T-helper 2 cell treated with Interferon-gamma antibody and Interleukin-4, amounts not matched to agents 5 μg/mL and 100 μg/mL, for 36 hours (primary cell): ENCODE data around the gene ADGRG2.
"Not testable (repeated sequence)": the region's sequence is repeated elsewhere in the genome, so short reads cannot be mapped to it uniquely, and the experiment has no call there.

Experiments
- DNase-seq: peaks from one replicate; pipeline ENCODE4 v3.0.0; 2021; ENCODE audit warnings: low spot score
- H3K27ac Mint-ChIP-seq: one replicate; pipeline ENCODE4 v1.8.0; 2021; ENCODE audit warnings: mild to moderate bottlenecking, mixed read lengths
- H3K27me3 Mint-ChIP-seq: one replicate; pipeline ENCODE4 v1.8.0; 2021; ENCODE audit warnings: low read depth, mixed read lengths
- H3K36me3 Mint-ChIP-seq: one replicate; pipeline ENCODE4 v1.8.0; 2021; ENCODE audit warnings: low read depth, mixed read lengths
- H3K4me1 Mint-ChIP-seq: one replicate; pipeline ENCODE4 v1.8.0; 2021; ENCODE audit warnings: low read depth, mixed read lengths
- H3K4me3 Mint-ChIP-seq: one replicate; pipeline ENCODE4 v1.8.0; 2022; ENCODE audit warnings: mild to moderate bottlenecking, moderate library complexity, mixed read lengths
- H3K9me3 Mint-ChIP-seq: one replicate; pipeline ENCODE4 v1.8.0; 2021; ENCODE audit warnings: mixed read lengths

The ADGRG2 gene

DNA sequence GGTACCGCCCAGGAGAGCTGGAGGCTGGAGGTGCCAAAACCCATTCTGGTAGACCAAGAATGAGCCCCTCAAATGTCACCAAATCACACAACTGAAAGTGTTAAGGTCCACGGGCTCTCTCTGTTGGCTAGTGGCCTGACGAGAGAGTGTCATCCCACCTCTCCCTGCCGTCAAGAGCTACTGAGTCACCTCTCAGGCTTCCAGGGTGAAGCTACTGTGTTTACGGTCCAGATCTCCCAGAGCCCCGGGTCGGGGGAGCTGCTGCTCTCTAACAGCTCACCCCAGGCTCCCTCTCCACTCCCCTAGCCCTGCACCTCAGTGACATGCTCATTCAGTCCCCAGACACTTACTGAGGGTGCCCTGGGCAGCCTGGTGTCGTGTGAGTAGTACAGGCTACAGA is 59.2 kb downstream of the ADGRG2 start:
- H3K4me1 Mint-ChIP-seq, result no peaks in the 10 kb centered on the region
- H3K9me3 Mint-ChIP-seq, result no peaks in the 10 kb centered on the region
- H3K36me3 Mint-ChIP-seq, result no peaks in the 10 kb centered on the region
- no peak overlapping the region for H3K27ac Mint-ChIP-seq
- no peaks in the 10 kb centered on the region for H3K27me3 Mint-ChIP-seq
- H3K4me3 Mint-ChIP-seq, result no peak overlapping the region
- no peak for DNase-seq

DNA sequence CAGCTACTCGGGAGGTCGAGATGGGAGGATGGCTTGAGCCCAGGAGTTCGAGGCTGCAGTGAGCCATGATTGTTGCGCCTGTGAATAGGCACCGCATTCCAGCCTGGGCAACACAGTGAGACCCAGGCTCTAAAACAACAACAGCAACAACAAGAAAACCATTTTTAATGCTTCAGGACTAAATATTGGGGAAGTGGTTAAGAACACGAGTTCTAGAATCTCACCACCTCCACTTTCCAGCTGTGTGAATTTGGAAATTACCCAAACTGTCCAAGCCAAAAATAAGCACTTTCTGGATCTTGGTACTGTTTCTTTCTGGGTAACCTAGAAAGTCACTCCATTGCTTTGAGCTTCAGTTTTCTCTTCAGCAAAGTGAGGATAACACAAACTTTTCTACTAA is 63.2 kb downstream of the ADGRG2 start:
- Mint-ChIP-seq H3K9me3 (no peaks in the 10 kb centered on the region), H3K36me3 (no peaks in the 10 kb centered on the region), H3K4me3 (no peak overlapping the region), H3K27ac (no peak overlapping the region), H3K4me1 (no peaks in the 10 kb centered on the region), H3K27me3 (no peaks in the 10 kb centered on the region)
- DNase-seq, result no peak

DNA sequence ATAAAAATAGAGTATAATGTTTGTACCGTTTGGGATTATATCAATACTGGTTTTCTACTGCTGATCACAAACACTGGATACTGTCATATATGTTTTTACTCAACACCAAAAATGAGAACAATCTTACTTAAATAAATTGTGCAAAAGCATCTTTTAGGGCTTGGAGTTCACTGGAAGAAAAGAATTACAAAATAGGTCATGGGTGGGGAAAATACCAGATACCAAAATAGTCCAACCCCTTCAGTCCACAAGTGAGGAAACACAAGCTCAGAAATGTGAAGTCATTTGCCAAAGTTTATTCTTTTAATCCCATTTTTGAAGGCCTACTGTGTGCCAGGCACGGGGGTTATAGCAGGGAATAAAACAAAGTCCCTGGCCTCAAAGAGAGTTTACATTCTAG is 64.4 kb downstream of the ADGRG2 start:
- no peak overlapping the region for H3K27ac Mint-ChIP-seq
- H3K4me3 Mint-ChIP-seq, result no peak overlapping the region
- no peaks in the 10 kb centered on the region for H3K4me1 Mint-ChIP-seq
- H3K9me3 Mint-ChIP-seq, result no peaks in the 10 kb centered on the region
- H3K36me3 Mint-ChIP-seq, result no peaks in the 10 kb centered on the region
- DNase-seq, result no peak
- no peaks in the 10 kb centered on the region for H3K27me3 Mint-ChIP-seq

DNA sequence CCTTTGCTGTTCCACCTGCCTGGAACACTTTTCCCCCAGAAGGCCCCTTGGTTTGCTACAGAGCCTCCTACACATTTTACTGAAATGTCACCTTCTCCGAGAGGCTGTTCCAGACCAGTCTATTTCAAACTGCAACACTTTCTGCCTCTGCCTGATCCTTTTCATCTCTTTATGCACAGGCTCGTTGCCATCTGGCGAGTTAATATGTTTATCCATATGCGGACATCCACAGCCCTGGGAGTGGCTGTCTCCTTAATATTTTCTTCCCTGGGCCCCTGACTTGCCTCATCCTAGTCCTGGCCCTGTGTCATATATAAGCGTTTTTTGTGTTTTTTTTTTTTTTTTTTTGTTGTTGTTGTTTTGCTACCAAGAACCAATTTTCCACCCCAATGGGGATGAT is 73.2 kb downstream of the ADGRG2 start:
- Mint-ChIP-seq H3K27me3 (no peaks in the 10 kb centered on the region), H3K4me1 (no peaks in the 10 kb centered on the region)

DNA sequence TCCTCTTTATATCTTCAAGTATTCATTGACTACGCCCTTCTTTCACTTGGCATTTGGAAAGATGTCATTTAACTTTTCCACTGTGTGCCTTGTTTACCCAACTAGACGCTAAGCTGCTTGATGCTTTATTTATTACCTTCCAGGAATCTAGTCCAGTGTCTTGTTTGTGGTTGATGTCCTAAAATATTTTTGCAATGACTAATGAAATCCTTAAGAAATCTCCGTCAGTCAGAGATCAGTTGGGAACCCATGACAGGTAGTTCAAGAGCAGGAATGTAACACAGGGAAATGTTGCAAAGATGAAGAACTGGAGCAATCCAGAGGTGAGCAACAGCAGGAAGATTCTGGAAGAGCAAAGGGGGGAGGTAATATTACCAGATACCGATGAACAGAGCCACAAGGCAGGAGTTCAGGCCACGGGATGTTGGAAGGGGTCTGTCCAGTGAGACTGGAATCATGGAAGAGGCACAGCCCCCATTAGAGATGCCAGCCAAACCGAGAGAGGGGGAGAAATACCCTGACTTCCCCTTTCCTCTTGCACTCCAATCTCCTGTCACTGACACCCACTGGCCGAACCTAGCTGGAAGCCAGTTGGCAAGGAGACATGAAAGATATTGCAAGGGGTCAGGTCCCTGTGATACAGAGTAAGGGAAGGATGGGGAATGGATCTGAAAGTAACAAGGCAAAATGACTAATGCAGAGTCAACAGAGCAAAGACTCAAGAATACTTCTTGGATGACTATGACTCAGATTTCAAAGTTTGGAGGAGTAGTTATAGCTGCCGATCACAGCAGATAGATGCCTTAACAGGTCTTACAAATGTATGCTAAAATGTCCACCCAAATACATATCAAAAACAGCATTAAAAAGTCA is 75.7 kb downstream of the ADGRG2 start:
- Mint-ChIP-seq H3K4me1 (no peaks in the 10 kb centered on the region), H3K4me3 (no peak overlapping the region), H3K27me3 (no peaks in the 10 kb centered on the region), H3K27ac (no peak overlapping the region), H3K9me3 (no peaks in the 10 kb centered on the region), H3K36me3 (no peaks in the 10 kb centered on the region)
- no peak for DNase-seq

More for the DNA sequence above, 73.2 kb downstream of the ADGRG2 start:
- DNase-seq, result no peak
- Mint-ChIP-seq H3K9me3 (no peaks in the 10 kb centered on the region), H3K4me3 (no peak overlapping the region), H3K27ac (no peak overlapping the region), H3K36me3 (no peaks in the 10 kb centered on the region)

DNA sequence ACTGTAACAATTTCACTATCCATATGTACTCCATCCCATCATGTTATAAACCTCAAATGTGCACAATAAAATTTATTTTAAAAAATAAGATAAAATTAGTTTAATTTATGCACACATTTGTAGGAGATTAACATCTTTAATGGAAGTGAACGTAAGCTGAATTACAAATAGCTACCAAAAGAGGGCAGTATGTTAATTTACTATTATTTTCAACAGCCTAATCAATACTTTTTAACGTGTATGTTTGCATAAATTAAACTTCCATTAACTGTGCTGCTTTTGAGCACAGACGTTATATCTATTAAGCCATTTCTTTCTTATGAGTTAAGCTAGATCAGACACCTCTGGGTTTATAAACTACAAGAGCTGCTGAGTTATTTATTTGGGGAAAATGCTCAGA is 81.9 kb downstream of the ADGRG2 start:
- DNase-seq, result no peak
- no peaks in the 10 kb centered on the region for H3K9me3 Mint-ChIP-seq
- H3K4me1 Mint-ChIP-seq, result no peaks in the 10 kb centered on the region
- H3K36me3 Mint-ChIP-seq, result no peaks in the 10 kb centered on the region
- H3K4me3 Mint-ChIP-seq, result no peak overlapping the region
- no peaks in the 10 kb centered on the region for H3K27me3 Mint-ChIP-seq
- no peak overlapping the region for H3K27ac Mint-ChIP-seq

DNA sequence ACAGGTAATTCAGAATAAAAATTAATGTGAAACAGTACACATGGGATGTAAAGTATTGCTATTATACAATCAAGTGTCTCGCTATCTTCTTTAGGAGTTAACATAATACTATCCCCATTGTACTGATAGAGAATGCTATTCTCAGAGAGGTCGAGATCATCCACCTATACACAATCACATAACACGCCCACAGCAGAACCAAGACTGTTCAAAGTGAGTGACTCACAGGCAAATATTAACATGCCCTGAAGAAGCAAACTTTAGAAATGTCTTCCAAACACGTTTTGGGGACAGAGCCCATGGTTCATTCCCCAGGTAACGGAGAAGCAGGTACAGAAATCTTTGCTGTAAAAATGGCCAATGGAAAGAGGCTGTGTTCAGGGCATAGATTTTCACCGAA is 88.2 kb downstream of the ADGRG2 start:
- H3K36me3 Mint-ChIP-seq, result no peaks in the 10 kb centered on the region

DNA sequence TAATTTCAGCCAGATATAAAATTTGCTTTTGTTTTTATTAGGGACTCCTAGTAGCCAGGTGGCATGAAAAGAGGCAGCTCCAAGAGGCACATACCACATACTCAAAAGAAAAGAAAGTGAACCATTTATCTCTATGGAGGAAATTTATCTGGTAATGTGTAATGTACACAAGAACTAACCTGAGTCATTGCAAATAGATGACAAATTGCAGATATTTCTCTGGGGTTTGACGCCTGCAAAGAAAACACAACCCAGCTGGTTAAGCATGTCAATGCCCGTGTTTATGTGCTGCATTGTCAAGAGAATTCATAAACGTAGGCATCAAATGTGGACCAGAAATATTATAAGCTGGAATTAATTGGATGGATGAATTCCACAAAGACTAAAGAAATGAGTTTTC is 91.5 kb downstream of the ADGRG2 start:
- no peak overlapping the region for H3K27ac Mint-ChIP-seq
- H3K9me3 Mint-ChIP-seq, result no peaks in the 10 kb centered on the region
- DNase-seq, result no peak
- no peaks in the 10 kb centered on the region for H3K27me3 Mint-ChIP-seq
- H3K4me3 Mint-ChIP-seq, result no peak overlapping the region
- H3K4me1 Mint-ChIP-seq, result no peaks in the 10 kb centered on the region
- no peaks in the 10 kb centered on the region for H3K36me3 Mint-ChIP-seq

More for the DNA sequence above, 88.2 kb downstream of the ADGRG2 start:
- Mint-ChIP-seq H3K9me3 (no peaks in the 10 kb centered on the region), H3K4me1 (no peaks in the 10 kb centered on the region), H3K4me3 (no peak overlapping the region), H3K27me3 (no peaks in the 10 kb centered on the region), H3K27ac (no peak overlapping the region)
- no peak for DNase-seq

DNA sequence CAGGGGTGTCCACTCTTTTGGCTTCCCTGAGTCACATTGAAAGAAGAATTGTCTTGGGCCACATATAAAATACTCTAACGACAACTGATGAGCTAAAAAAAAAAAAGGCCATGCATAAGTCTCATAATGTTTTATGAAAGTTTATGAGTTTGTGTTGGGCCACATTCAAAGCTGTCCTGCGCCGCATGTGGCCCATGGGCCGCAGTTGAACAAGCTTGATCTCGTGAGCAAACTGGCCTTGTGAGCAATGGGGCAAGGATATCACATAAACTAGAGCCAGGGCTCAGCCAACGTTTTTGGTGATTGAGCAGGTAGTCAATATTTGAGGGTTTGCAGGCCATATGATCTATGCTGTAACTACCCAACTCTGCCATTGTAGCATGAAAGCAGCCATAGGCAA is 93.7 kb downstream of the ADGRG2 start:
- H3K4me3 Mint-ChIP-seq, result no peak overlapping the region
- H3K27ac Mint-ChIP-seq, result no peak overlapping the region
- no peak for DNase-seq
- H3K9me3 Mint-ChIP-seq, result no peaks in the 10 kb centered on the region
- H3K4me1 Mint-ChIP-seq, result no peaks in the 10 kb centered on the region
- no peaks in the 10 kb centered on the region for H3K27me3 Mint-ChIP-seq
- no peaks in the 10 kb centered on the region for H3K36me3 Mint-ChIP-seq

DNA sequence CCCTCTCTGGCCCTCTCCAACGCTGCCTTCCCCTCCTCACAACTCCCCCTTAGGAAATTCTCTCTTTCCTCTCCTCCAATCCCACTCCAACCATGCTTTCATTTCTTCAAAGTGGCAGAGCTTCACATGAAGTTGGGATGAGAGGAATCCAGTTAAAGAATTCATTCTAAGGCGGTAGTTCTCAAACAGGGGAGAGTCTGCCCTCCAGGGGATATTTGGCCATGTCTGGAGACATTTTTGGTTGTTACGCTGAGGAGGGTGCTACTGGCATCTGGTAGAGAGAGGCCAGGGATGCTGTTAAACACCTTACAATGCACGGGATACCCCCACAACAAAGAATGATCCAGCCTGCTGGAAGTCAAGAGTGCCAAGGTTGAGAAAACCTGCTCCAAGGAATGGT is 97.9 kb downstream of the ADGRG2 start:
- DNase-seq, result no peak
- Mint-ChIP-seq H3K27me3 (no peaks in the 10 kb centered on the region), H3K27ac (no peak overlapping the region)

DNA sequence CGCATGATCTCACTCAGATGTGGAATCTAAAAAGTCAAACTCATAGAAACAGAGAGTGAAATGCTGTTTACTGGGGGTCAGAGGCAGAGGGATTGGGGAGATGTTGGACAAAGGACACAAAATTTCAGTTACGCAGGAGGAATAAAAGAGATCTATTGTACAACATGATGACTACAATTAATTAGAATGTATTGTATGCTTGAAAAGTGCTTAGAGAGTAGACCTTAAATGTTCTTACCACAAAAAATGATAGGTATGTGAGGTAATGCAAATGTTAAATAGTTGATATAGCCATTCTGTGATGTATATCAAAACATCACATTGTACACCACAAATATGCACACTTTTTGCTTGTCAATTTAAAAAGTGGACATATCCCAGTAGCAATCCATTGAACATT is 102.3 kb downstream of the ADGRG2 start:
- H3K27me3 Mint-ChIP-seq, result no peaks in the 10 kb centered on the region
- H3K4me1 Mint-ChIP-seq, result no peaks in the 10 kb centered on the region
- no peaks in the 10 kb centered on the region for H3K36me3 Mint-ChIP-seq
- H3K27ac Mint-ChIP-seq, result no peak overlapping the region
- H3K9me3 Mint-ChIP-seq, result no peaks in the 10 kb centered on the region
- no peak for DNase-seq
- H3K4me3 Mint-ChIP-seq, result no peak overlapping the region

More for the DNA sequence above, 97.9 kb downstream of the ADGRG2 start:
- no peaks in the 10 kb centered on the region for H3K9me3 Mint-ChIP-seq
- H3K36me3 Mint-ChIP-seq, result no peaks in the 10 kb centered on the region
- H3K4me3 Mint-ChIP-seq, result no peak overlapping the region
- H3K4me1 Mint-ChIP-seq, result no peaks in the 10 kb centered on the region

DNA sequence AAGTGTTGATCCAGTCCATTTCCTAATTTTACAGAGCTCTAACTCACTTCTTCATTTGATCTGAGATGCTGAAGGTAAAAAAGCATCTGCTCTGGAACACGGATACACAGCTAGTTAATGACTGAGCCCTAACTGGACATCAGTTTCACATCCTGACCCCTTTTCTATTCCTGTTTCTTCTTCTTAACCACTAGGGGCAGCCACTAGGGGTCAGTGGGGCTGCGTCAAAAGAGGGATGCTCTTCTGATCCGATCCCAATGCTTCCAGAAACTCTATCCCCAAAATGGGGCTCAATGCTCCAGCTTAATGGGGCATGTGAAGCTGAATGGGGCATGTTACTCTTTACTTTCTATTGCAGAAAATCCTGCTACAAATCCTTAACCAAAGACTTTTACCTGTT is 105.0 kb downstream of the ADGRG2 start:
- Mint-ChIP-seq H3K9me3 (no peaks in the 10 kb centered on the region), H3K27ac (no peak overlapping the region), H3K27me3 (no peaks in the 10 kb centered on the region), H3K4me3 (no peak overlapping the region), H3K4me1 (no peaks in the 10 kb centered on the region), H3K36me3 (no peaks in the 10 kb centered on the region)
- no peak for DNase-seq

DNA sequence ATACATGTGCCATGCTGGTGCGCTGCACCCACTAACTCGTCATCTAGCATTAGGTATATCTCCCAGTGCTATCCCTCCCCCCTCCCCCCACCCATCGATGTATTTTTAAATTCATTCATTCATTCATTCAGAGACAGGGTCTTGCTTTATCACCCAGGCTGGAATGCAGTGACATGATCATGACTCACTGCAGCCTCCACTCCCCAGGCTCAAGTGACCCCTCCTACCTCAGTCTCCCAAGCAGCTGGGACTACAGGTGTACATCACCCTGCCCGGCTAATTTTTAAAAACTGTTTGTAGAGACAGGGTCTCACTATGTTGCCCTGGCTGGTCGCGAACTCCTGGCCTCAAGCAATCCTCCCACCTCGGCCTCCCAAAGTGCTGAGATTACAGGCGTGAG is 105.7 kb downstream of the ADGRG2 start:
- not testable (repeated sequence) for H3K9me3 Mint-ChIP-seq, H3K27me3 Mint-ChIP-seq, H3K4me1 Mint-ChIP-seq, DNase-seq, H3K27ac Mint-ChIP-seq, H3K4me3 Mint-ChIP-seq, H3K36me3 Mint-ChIP-seq

DNA sequence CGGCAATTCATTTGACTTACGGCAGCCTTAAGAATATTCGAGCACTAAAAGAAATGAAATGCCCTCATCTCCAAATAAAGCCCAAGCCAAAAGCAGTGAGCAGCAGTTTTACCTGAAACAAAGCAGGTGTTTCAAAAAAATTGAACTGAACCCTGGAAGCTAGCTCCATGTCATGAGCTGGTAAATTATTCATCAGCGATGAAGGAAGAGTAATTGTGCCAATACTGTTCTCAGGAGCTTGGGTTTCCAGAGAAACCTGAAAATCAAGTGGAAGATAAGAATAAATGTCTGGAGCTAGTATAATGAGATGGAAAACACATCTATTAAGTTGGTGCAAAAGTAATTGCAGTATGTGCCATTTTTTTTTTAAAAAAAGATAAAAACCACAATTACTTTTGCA is 114.4 kb downstream of the ADGRG2 start:
- Mint-ChIP-seq H3K9me3 (no peaks in the 10 kb centered on the region), H3K27me3 (no peaks in the 10 kb centered on the region), H3K36me3 (no peaks in the 10 kb centered on the region), H3K27ac (no peak overlapping the region), H3K4me1 (no peaks in the 10 kb centered on the region), H3K4me3 (no peak overlapping the region)
- no peak for DNase-seq

DNA sequence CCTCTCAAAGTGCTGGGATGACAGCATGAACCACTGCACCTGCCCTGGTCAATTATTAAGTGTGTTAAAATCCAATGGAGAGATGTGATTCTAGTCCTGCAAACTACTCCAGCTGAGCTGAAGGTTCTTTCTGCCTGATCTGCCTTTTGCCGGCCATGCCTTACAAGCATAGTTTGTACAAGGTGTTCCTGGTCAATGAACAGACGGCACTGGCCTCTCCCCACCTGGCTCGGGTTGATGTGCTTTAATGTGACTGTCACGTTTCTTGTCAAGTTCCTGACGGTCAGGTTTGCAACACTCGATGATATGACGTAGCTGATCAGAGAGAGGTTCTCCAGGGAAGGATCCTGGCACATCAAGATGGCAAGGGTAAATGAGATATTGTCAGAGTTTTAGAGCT is 115.3 kb downstream of the ADGRG2 start:
- DNase-seq, result no peak
- Mint-ChIP-seq H3K27ac (no peak overlapping the region), H3K4me3 (no peak overlapping the region), H3K36me3 (no peaks in the 10 kb centered on the region), H3K27me3 (no peaks in the 10 kb centered on the region), H3K9me3 (no peaks in the 10 kb centered on the region), H3K4me1 (no peaks in the 10 kb centered on the region)
